GM12801 (cell line): ENCODE measurements around the gene TLK1.

Source experiments
- CTCF ChIP-seq: IDR thresholded peaks from one replicate; pipeline ENCODE4 v1.5.1; 2011; ENCODE audit warnings: control low read depth; ENCODE audit not compliant: insufficient read length; ENCODE audit errors: extremely low read depth

Gene TLK1

GRCh38 chr2:171042253-171042969 lies 118.3 kb downstream of the TLK1 start:
- TF ChIP-seq CTCF = no peak

GRCh38 chr2:171036532-171036931 lies 124.2 kb downstream of the TLK1 start:
- no peak for TF ChIP-seq CTCF

- TF ChIP-seq CTCF = no peak
These were observed 126.4 kb downstream of the TLK1 start for GRCh38 chr2:171034315-171034714.

GRCh38 chr2:171025214-171025613 lies 135.5 kb downstream of the TLK1 start:
- TF ChIP-seq CTCF = no peak

- TF ChIP-seq CTCF = no peak
These were observed 142.2 kb downstream of the TLK1 start for GRCh38 chr2:171018522-171018921.

GRCh38 chr2:171016125-171016524 lies 144.6 kb downstream of the TLK1 start:
- no peak for TF ChIP-seq CTCF

GRCh38 chr2:171013851-171014250 lies 146.8 kb downstream of the TLK1 start:
- TF ChIP-seq CTCF = no peak
